Peyer's patch (tissue), 4 donors: ENCODE measurements around the gene KIF12.

Experiments used
- POLR2A ChIP-seq, 2 donors: fragments of 450-650 bp; IDR thresholded peaks; one replicate each; pipeline ENCODE4 v1.5.1; 2017; ENCODE audit warnings: antibody characterized with exemption in 2 of 2, mild to moderate bottlenecking in 2 of 2, moderate library complexity in 2 of 2
- TF ChIP-seq, protein P1 (sequence below), 6 experiments: fragments of 450-650 bp in 4 of 6; fragments of 200-600 bp in 2 of 6; sonication (generic) in 1 of 6; IDR thresholded peaks; one replicate each; pipeline ENCODE4 v1.5.1; 2017 to 2019; ENCODE audit warnings: antibody characterized with exemption in 6 of 6, mild to moderate bottlenecking in 3 of 6, moderate library complexity in 1 of 6

DNA sequence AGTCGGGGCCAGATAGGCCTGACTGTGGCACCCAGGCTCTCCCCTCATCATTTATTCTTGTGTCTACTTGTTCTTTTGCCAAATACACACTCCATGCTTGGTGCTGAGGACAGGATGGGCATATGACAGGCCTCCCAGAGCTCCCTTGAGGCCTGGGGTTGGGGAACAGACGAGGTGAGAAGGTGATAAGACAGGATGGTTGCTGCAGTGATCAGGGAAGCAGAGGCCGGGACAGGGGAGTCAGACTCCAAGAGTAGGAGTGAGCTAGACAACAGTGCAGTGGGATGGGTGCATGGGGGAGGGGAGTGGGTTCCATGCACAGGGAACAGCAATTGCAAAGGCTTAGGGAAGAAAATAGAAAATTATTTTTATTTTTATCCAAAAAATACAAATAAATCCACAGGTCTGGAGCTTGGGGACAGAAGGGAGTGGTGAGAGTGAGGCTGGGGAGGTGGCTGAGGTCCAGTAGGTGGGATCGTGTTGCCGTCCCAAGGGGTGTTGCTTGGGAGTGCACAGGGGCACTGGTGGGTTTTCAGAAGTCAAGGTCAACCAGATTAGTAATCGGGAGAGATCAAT lies 17.6 kb downstream of the KIF12 start:
- TF ChIP-seq, protein P1, sequence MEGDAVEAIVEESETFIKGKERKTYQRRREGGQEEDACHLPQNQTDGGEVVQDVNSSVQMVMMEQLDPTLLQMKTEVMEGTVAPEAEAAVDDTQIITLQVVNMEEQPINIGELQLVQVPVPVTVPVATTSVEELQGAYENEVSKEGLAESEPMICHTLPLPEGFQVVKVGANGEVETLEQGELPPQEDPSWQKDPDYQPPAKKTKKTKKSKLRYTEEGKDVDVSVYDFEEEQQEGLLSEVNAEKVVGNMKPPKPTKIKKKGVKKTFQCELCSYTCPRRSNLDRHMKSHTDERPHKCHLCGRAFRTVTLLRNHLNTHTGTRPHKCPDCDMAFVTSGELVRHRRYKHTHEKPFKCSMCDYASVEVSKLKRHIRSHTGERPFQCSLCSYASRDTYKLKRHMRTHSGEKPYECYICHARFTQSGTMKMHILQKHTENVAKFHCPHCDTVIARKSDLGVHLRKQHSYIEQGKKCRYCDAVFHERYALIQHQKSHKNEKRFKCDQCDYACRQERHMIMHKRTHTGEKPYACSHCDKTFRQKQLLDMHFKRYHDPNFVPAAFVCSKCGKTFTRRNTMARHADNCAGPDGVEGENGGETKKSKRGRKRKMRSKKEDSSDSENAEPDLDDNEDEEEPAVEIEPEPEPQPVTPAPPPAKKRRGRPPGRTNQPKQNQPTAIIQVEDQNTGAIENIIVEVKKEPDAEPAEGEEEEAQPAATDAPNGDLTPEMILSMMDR (IDR thresholded peaks at IDR 0.05), result no peak
- TF ChIP-seq POLR2A (IDR thresholded peaks at IDR 0.05), result no peak
